Measurements from ENCODE around the gene NEUROD2.

- TF ChIP-seq CTCF (IDR thresholded peaks at IDR 0.05; ENCODE audit: low read depth, low read length, poor library complexity, severe bottlenecking) (no peak), EZH2phosphoT487 (IDR thresholded peaks at IDR 0.05; ENCODE audit: borderline replicate concordance, low read length) (no peak)
These were observed 27.6 kb downstream of the NEUROD2 start for GRCh38 chr17:39580082-39580468.

All from DOHH2 (cell line).